RPMI7951 (cell line): Measurements from ENCODE around the gene APCDD1. TPM values are rescaled to one million over a fixed set of nuclear protein-coding genes. Genes with fewer than 3 reads are reported as not detected.
"Not testable (repeated sequence)": the region's sequence is repeated elsewhere in the genome, so short reads cannot be mapped to it uniquely, and the experiment has no call there.

Experiments used
- DNase-seq: peaks from one replicate; pipeline ENCODE4 v3.0.0-alpha.2; 2012; ENCODE audit warnings: low read depth
- total RNA-seq: library from RNA; depleted of rRNA; stranded (reverse); fragments of >200 nt; shearing (Covaris generic); gene quantifications from 2 replicates; pipeline ENCODE4 v1.2.3, GENCODE V29; 2014

APCDD1 gene
- total RNA-seq, 1 experiment from 2014 or later, result 4.7 TPM

- no peak for DNase-seq
Observed at GRCh38 chr18:10462597-10462996, 8.2 kb downstream of the APCDD1 start.

GRCh38 chr18:10463096-10463495, 8.7 kb downstream of the APCDD1 start:
- no peak for DNase-seq

- DNase-seq, result no peak
Observed at GRCh38 chr18:10463741-10464140, 9.3 kb downstream of the APCDD1 start.

- DNase-seq, result not testable (repeated sequence)
Observed at GRCh38 chr18:10464161-10464648, 9.8 kb downstream of the APCDD1 start.

- no peak for DNase-seq
Observed at GRCh38 chr18:10465174-10465939, 10.9 kb downstream of the APCDD1 start.

- DNase-seq, result no peak
Observed at GRCh38 chr18:10470429-10470828, 16.0 kb downstream of the APCDD1 start.

- DNase-seq, result no peak
Observed at GRCh38 chr18:10471574-10471973, 17.1 kb downstream of the APCDD1 start.

- no peak for DNase-seq
Observed at GRCh38 chr18:10473132-10473531, 18.7 kb downstream of the APCDD1 start.

GRCh38 chr18:10474309-10474708, 19.9 kb downstream of the APCDD1 start:
- no peak for DNase-seq

GRCh38 chr18:10475276-10475653, 20.8 kb downstream of the APCDD1 start:
- DNase-seq, result no peak

- DNase-seq, result no peak
Observed at GRCh38 chr18:10475654-10476291, 21.3 kb downstream of the APCDD1 start.

GRCh38 chr18:10476338-10476791, 21.9 kb downstream of the APCDD1 start:
- peak; percentile 74 for DNase-seq

- no peak for DNase-seq
Observed at GRCh38 chr18:10477121-10477862, 22.9 kb downstream of the APCDD1 start.

GRCh38 chr18:10477863-10478260, 23.4 kb downstream of the APCDD1 start:
- DNase-seq, result no peak

GRCh38 chr18:10481831-10482230, 27.4 kb downstream of the APCDD1 start:
- no peak for DNase-seq

- DNase-seq, result no peak
Observed at GRCh38 chr18:10482363-10482984, 28.0 kb downstream of the APCDD1 start.

- DNase-seq, result no peak
Observed at GRCh38 chr18:10482985-10483949, 28.8 kb downstream of the APCDD1 start.

GRCh38 chr18:10485475-10485874, 31.0 kb downstream of the APCDD1 start:
- no peak for DNase-seq

GRCh38 chr18:10486362-10486761, 31.9 kb downstream of the APCDD1 start:
- no peak for DNase-seq

GRCh38 chr18:10487154-10487553, 32.7 kb downstream of the APCDD1 start:
- no peak for DNase-seq

- no peak for DNase-seq
Observed at GRCh38 chr18:10488017-10488416, 33.6 kb downstream of the APCDD1 start.
